CD4-positive, alpha-beta memory T cell (primary cell): ENCODE data around the gene ZNF234. TPM values are rescaled to one million over a fixed set of nuclear protein-coding genes. Genes with fewer than 3 reads are reported as not detected.
"Not testable (repeated sequence)": the region's sequence is repeated elsewhere in the genome, so short reads cannot be mapped to it uniquely, and the experiment has no call there.

Experiments
- CTCF ChIA-PET: fragments of 350-600 bp; sonication (Branson Sonifier 250); formaldehyde crosslinking; loops from one replicate; lab custom pipeline; 2021; ENCODE audit warnings: inconsistent platforms; ENCODE audit not compliant: partially characterized antibody; lab: Charles Lee
- POLR2A ChIA-PET: fragments of 350-600 bp; sonication (Branson Sonifier 250); formaldehyde crosslinking; loops from one replicate; lab custom pipeline; 2021; ENCODE audit not compliant: partially characterized antibody; lab: Charles Lee
- DNase-seq, 5 donors: peaks; one replicate each; pipeline versions ENCODE4 v3.0.0 to v3.0.0-alpha.2; 2020 to 2022; ENCODE audit warnings: mixed read lengths in 1 of 5
- H3K27ac ChIP-seq: one replicate; pipeline ENCODE4 v1.7.0; 2013; ENCODE audit warnings: low read depth, low read length
- H3K27me3 ChIP-seq: 2 replicates; pipeline ENCODE4 v1.7.0; 2013; ENCODE audit warnings: mild to moderate bottlenecking, low read length, moderate library complexity; ENCODE audit not compliant: insufficient read depth
- H3K36me3 ChIP-seq: 2 replicates; pipeline ENCODE4 v1.7.0; 2013; ENCODE audit warnings: mild to moderate bottlenecking, low read length, moderate library complexity; ENCODE audit not compliant: insufficient read depth
- H3K4me1 ChIP-seq: 2 replicates; pipeline ENCODE4 v1.7.0; 2013; ENCODE audit warnings: mild to moderate bottlenecking, low read length, moderate library complexity; ENCODE audit not compliant: insufficient read depth
- H3K4me3 ChIP-seq, 2 donors: one replicate each; pipeline ENCODE4 v1.7.0; 2013; ENCODE audit warnings: low read length in 2 of 2, mild to moderate bottlenecking in 1 of 2
- H3K9me3 ChIP-seq, 2 donors: one replicate each; pipeline ENCODE4 v1.7.0; 2013; ENCODE audit warnings: low read length in 2 of 2, control low read depth in 1 of 2; ENCODE audit not compliant: control insufficient read depth in 1 of 2
- H3K27ac Mint-ChIP-seq, 7 donors: one replicate each; pipeline ENCODE4 v1.8.0; 2020 to 2021; ENCODE audit warnings: mixed read lengths in 7 of 7, mild to moderate bottlenecking in 6 of 7, inconsistent platforms in 3 of 7, moderate library complexity in 3 of 7
- H3K27me3 Mint-ChIP-seq, 2 donors: one replicate each; pipeline ENCODE4 v1.8.0; 2020 to 2021; ENCODE audit warnings: mixed read lengths in 2 of 2
- H3K36me3 Mint-ChIP-seq, 2 donors: one replicate each; pipeline ENCODE4 v1.8.0; 2020 to 2021; ENCODE audit warnings: mixed read lengths in 2 of 2, inconsistent platforms in 1 of 2, mild to moderate bottlenecking in 1 of 2
- H3K4me1 Mint-ChIP-seq, 4 donors: one replicate each; pipeline ENCODE4 v1.8.0; 2020 to 2021; ENCODE audit warnings: mixed read lengths in 4 of 4, mild to moderate bottlenecking in 1 of 4
- H3K4me3 Mint-ChIP-seq, 8 donors: one replicate each; pipeline ENCODE4 v1.8.0; 2020 to 2021; ENCODE audit warnings: mixed read lengths in 8 of 8, mild to moderate bottlenecking in 7 of 8, moderate library complexity in 6 of 8, inconsistent platforms in 3 of 8
- H3K9me3 Mint-ChIP-seq, 8 donors: one replicate each; pipeline ENCODE4 v1.8.0; 2020 to 2021; ENCODE audit warnings: mixed read lengths in 8 of 8, mild to moderate bottlenecking in 5 of 8, inconsistent platforms in 3 of 8, moderate library complexity in 1 of 8
- intact Hi-C: fragments of 100-400 bp; cut with micrococcal nuclease; formaldehyde crosslinking; loops from one replicate; pipeline ENCODE4 v1.15.1; 2023
- polyA plus RNA-seq, 2 donors: library from polyadenylated mRNA; unstranded; fragments of 300-500 nt; fragmentation: Illumina TruSeq; gene quantifications; one replicate each; pipeline ENCODE4 v1.2.3, GENCODE V29; 2021
- total RNA-seq, 2 experiments: library from RNA; stranded (reverse); gene quantifications; one replicate each; pipeline ENCODE4 v1.2.3, GENCODE V29; 2021

The ZNF234 gene
- total and polyA plus RNA-seq, 4 experiments from 2014 or later: 2.2 to 28.9 (median 15.7) TPM

DNA sequence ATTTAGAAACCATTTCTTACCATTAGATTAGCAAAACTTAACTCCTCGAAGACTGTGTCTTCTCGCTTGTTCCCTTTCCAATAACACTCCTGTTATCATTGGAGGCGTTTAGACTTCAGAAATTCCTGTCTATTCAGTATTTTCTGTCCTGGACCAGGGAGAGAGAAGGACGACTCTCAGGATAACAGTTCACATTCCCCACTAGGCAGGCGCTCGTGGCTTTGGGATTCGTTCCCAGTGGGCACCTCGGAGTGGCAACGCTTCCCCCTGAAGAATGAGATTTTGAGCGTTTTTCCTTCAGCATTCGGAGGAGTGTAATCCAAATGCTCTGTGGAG, 28.6 kb upstream of the ZNF234 start:
- Histone ChIP-seq H3K36me3 (peaks cover 5% of the 10 kb centered on the region), H3K27me3 (no peaks in the 10 kb centered on the region), H3K9me3 (peaks cover 0 to 14% of the 10 kb centered on the region in 2 donors), H3K4me1 (peaks cover 19% of the 10 kb centered on the region), H3K27ac (peak overlapping the region; percentile 30), H3K4me3 (peak overlapping the region; percentile 92 to 96)
- no peak for DNase-seq
- peaks cover 21 to 51% of the 10 kb centered on the region in 2 donors for H3K36me3 Mint-ChIP-seq
- H3K4me1 Mint-ChIP-seq: peaks cover 9 to 40% (median 23%) of the 10 kb centered on the region in 4 donors
- ChIA-PET CTCF (interaction anchor here (1.0 kb wide), 1 partner anchor 17 kb away, joined by 3 read pairs; no protein-coding TSS in a partner anchor), POLR2A (interaction anchor here (1.3 to 3.3 kb wide), 2 partner anchors 18 to 19 kb away, joined by 5 to 24 read pairs; partner anchors contain the start of gene ZNF224)
- H3K27me3 Mint-ChIP-seq: no peaks in the 10 kb centered on the region
- peaks cover 2 to 38% (median 32%) of the 10 kb centered on the region in 8 donors for H3K9me3 Mint-ChIP-seq
- peak overlapping the region; percentile 96 to 100 (median 99) for H3K4me3 Mint-ChIP-seq
- H3K27ac Mint-ChIP-seq: peak overlapping the region; percentile 75 to 98 (median 94)
- intact Hi-C loops: loop anchor here (1.0 kb wide), 8 partner anchors 18 to 192 kb away; partner anchors contain the start of genes ZNF224, ZNF226, ZNF227 and ZNF230

GRCh38 chr19:44113138-44113783, 28.1 kb upstream of the ZNF234 start, which contains the start of gene ZNF225:
TSS of gene ZNF225 (plus strand) at chr19:44113399. CDS start at chr19:44115828, 2,429 bp downstream.
- peak; percentile 80 to 85 (median 84) for DNase-seq
- H3K27me3 ChIP-seq: no peaks in the 10 kb centered on the region
- intact Hi-C loops: loop anchor here (1.0 kb wide), 8 partner anchors 19 to 191 kb away; partner anchors contain the start of genes ZNF224, ZNF226, ZNF227 and ZNF230
- Mint-ChIP-seq H3K36me3 (peaks cover 21 to 50% of the 10 kb centered on the region in 2 donors), H3K27ac (peak within 1 kb of the TSS; percentile 75 to 98 (median 94)), H3K9me3 (peaks cover 2 to 33% (median 27%) of the 10 kb centered on the region in 8 donors), H3K4me1 (peaks cover 9 to 40% (median 23%) of the 10 kb centered on the region in 4 donors), H3K4me3 (peak within 1 kb of the TSS; percentile 96 to 100 (median 99)), H3K27me3 (no peaks in the 10 kb centered on the region)
- peaks cover 5% of the 10 kb centered on the region for H3K36me3 ChIP-seq
- peaks cover 0 to 9% of the 10 kb centered on the region in 2 donors for H3K9me3 ChIP-seq
- peaks cover 19% of the 10 kb centered on the region for H3K4me1 ChIP-seq
- ChIA-PET CTCF (no interaction called here), POLR2A (interaction anchor here (1.3 to 3.3 kb wide), 4 partner anchors 18 to 62 kb away, joined by 4 to 24 read pairs (median 6); partner anchors contain the start of genes ZNF224 and ZNF226)
- H3K4me3 ChIP-seq: peak within 1 kb of the TSS; percentile 92 to 96
- H3K27ac ChIP-seq: peak within 1 kb of the TSS; percentile 30

GRCh38 chr19:44113784-44114390, 27.5 kb upstream of the ZNF234 start:
- intact Hi-C loops: loop anchor here (1.0 kb wide), 8 partner anchors 20 to 190 kb away; partner anchors contain the start of genes ZNF224, ZNF226, ZNF227 and ZNF230
- no peaks in the 10 kb centered on the region for H3K27me3 Mint-ChIP-seq
- peaks cover 26 to 52% of the 10 kb centered on the region in 2 donors for H3K36me3 Mint-ChIP-seq
- no peaks in the 10 kb centered on the region for H3K27me3 ChIP-seq
- peak overlapping the region; percentile 96 to 100 (median 99) for H3K4me3 Mint-ChIP-seq
- POLR2A ChIA-PET: interaction anchor here (0.9 to 3.3 kb wide), 4 partner anchors 19 to 94 kb away, joined by 4 to 24 read pairs (median 5); partner anchors contain the start of genes ZNF224 and ZNF226
- H3K27ac Mint-ChIP-seq: peak overlapping the region; percentile 75 to 98 (median 94)
- peaks cover 2 to 29% (median 23%) of the 10 kb centered on the region in 8 donors for H3K9me3 Mint-ChIP-seq
- H3K27ac ChIP-seq: peak overlapping the region; percentile 30
- peaks cover 0 to 6% of the 10 kb centered on the region in 2 donors for H3K9me3 ChIP-seq
- peak overlapping the region; percentile 92 to 96 for H3K4me3 ChIP-seq
- DNase-seq: no peak
- CTCF ChIA-PET: interaction anchor here (1.0 kb wide), 1 partner anchor 19 kb away, joined by 3 read pairs; the partner anchor contains the start of gene ZNF224
- H3K4me1 ChIP-seq: peaks cover 19% of the 10 kb centered on the region
- H3K4me1 Mint-ChIP-seq: peaks cover 9 to 40% (median 23%) of the 10 kb centered on the region in 4 donors
- peaks cover 5% of the 10 kb centered on the region for H3K36me3 ChIP-seq

GRCh38 chr19:44121162-44121561, 20.2 kb upstream of the ZNF234 start:
- H3K27ac Mint-ChIP-seq, H3K27me3 ChIP-seq, H3K4me3 ChIP-seq, intact Hi-C loops, H3K27me3 Mint-ChIP-seq, DNase-seq, H3K4me1 ChIP-seq, POLR2A ChIA-PET, CTCF ChIA-PET, H3K27ac ChIP-seq, H3K4me3 Mint-ChIP-seq, H3K9me3 ChIP-seq: not testable (repeated sequence)
- Mint-ChIP-seq H3K9me3 (peaks cover 0 to 64% (median 53%) of the 10 kb centered on the region in 8 donors), H3K36me3 (peaks cover 86 to 91% of the 10 kb centered on the region in 2 donors), H3K4me1 (peaks cover 0 to 12% (median 7%) of the 10 kb centered on the region in 4 donors)
- H3K36me3 ChIP-seq: peaks cover 20% of the 10 kb centered on the region

- peaks cover 0 to 17% of the 10 kb centered on the region in 2 donors for H3K9me3 ChIP-seq
- CTCF ChIA-PET: no interaction called here
- Mint-ChIP-seq H3K9me3 (peaks cover 0 to 64% (median 35%) of the 10 kb centered on the region in 8 donors), H3K4me3 (no peak overlapping the region), H3K4me1 (peaks cover 0 to 1% (median 0%) of the 10 kb centered on the region in 4 donors), H3K36me3 (peaks cover 12 to 39% of the 10 kb centered on the region in 2 donors), H3K27me3 (no peaks in the 10 kb centered on the region), H3K27ac (no peak overlapping the region)
- POLR2A ChIA-PET: interaction anchor here (1.5 kb wide), 1 partner anchor 19 kb away, joined by 5 read pairs; the partner anchor contains the start of gene ZNF225
- H3K27ac ChIP-seq: no peak overlapping the region
- H3K27me3 ChIP-seq: no peaks in the 10 kb centered on the region
- peaks cover 12% of the 10 kb centered on the region for H3K36me3 ChIP-seq
- no peak overlapping the region for H3K4me3 ChIP-seq
- intact Hi-C loops: no loop called here
- H3K4me1 ChIP-seq: no peaks in the 10 kb centered on the region
- DNase-seq: no peak
Observed at GRCh38 chr19:44131955-44132354, 9.4 kb upstream of the ZNF234 start.

- Mint-ChIP-seq H3K9me3 (peaks cover 0 to 20% (median 1%) of the 10 kb centered on the region in 8 donors), H3K36me3 (peaks cover 33 to 40% of the 10 kb centered on the region in 2 donors), H3K27ac (peak overlapping the region; percentile 35 to 90 (median 89)), H3K4me1 (peaks cover 7 to 32% (median 22%) of the 10 kb centered on the region in 4 donors), H3K27me3 (no peaks in the 10 kb centered on the region), H3K4me3 (peak overlapping the region; percentile 91 to 98 (median 95))
- POLR2A ChIA-PET: interaction anchor here (1.4 to 3.3 kb wide), 2 partner anchors 23 to 163 kb away, joined by 4 to 20 read pairs; partner anchors contain the start of genes ZNF226 and ZNF235
- H3K27ac ChIP-seq: peak overlapping the region; percentile 48
- peaks cover 15% of the 10 kb centered on the region for H3K4me1 ChIP-seq
- CTCF ChIA-PET: no interaction called here
- peaks cover 23% of the 10 kb centered on the region for H3K36me3 ChIP-seq
- H3K9me3 ChIP-seq: no peaks in the 10 kb centered on the region
- H3K4me3 ChIP-seq: peak overlapping the region; percentile 90 to 97
- no peak for DNase-seq
- no peaks in the 10 kb centered on the region for H3K27me3 ChIP-seq
- intact Hi-C loops: no loop called here
Observed at GRCh38 chr19:44142059-44142433, 692 bp downstream of the ZNF234 start.
